Transverse colon (tissue), 3 donors: ENCODE results near the gene DUSP11.

ENCODE experiments used
- CTCF ChIP-seq, 5 experiments: fragments of 200-600 bp in 3 of 5; fragments of 450-650 bp in 2 of 5; sonication (generic) in 3 of 5; IDR thresholded peaks; 1 replicate in 2 of 5; 2 replicates in 3 of 5; pipeline ENCODE4 v1.5.1; 2016 to 2017; ENCODE audit warnings: antibody characterized with exemption in 5 of 5, inconsistent platforms in 3 of 5, mild to moderate bottlenecking in 2 of 5, moderate library complexity in 1 of 5
- POLR2A ChIP-seq: fragments of 450-650 bp; IDR thresholded peaks from one replicate; pipeline ENCODE4 v1.6.1; 2016; ENCODE audit warnings: antibody characterized with exemption, mild to moderate bottlenecking, moderate library complexity

- TF ChIP-seq CTCF (IDR thresholded peaks at IDR 0.05) (no peak), POLR2A (no peak)
Measured at GRCh38 chr2:73828389-73828817, 48.5 kb upstream of the DUSP11 start.
